CD4-positive, CD25-positive, alpha-beta regulatory T cell (primary cell): Measurements from ENCODE around the gene CRTAC1. TPM values are rescaled to one million over a fixed set of nuclear protein-coding genes. Genes with fewer than 3 reads are reported as not detected.

ENCODE experiments used
- ATAC-seq, 2 donors: fragments of 150-1000 bp; cut with Tn5 transposase; one replicate each; pipeline ENCODE4 v1.10.0; 2021; ENCODE audit warnings: low read depth in 2 of 2, moderate number of reproducible peaks in 2 of 2, moderate library complexity in 1 of 2
- DNase-seq, 3 donors: peaks; one replicate each; pipeline versions ENCODE4 v3.0.0 to v3.0.0-alpha.2; 2012 to 2022; ENCODE audit warnings: mixed read lengths in 1 of 3
- H3K27ac ChIP-seq: one replicate; pipeline ENCODE4 v1.7.0; 2013; ENCODE audit warnings: mild to moderate bottlenecking, low read length; ENCODE audit not compliant: insufficient read depth, poor library complexity, severe bottlenecking
- H3K27me3 ChIP-seq: one replicate; pipeline ENCODE4 v1.7.0; 2013; ENCODE audit warnings: low read length; ENCODE audit not compliant: control insufficient read depth, insufficient read depth
- H3K36me3 ChIP-seq: one replicate; pipeline ENCODE4 v1.7.0; 2013; ENCODE audit warnings: mild to moderate bottlenecking, low read length, moderate library complexity; ENCODE audit not compliant: control insufficient read depth, insufficient read depth
- H3K4me1 ChIP-seq: 2 replicates; pipeline ENCODE4 v1.7.0; 2013; ENCODE audit warnings: mild to moderate bottlenecking, low read length; ENCODE audit not compliant: insufficient read depth, control insufficient read depth, poor library complexity, severe bottlenecking
- H3K4me3 ChIP-seq: one replicate; pipeline ENCODE4 v1.7.0; 2013; ENCODE audit warnings: low read depth, mild to moderate bottlenecking, low read length, moderate library complexity
- H3K9me3 ChIP-seq, 2 experiments: 1 replicate in 1 of 2; 2 replicates in 1 of 2; pipeline ENCODE4 v1.7.0; 2013; ENCODE audit warnings: low read length in 2 of 2, mild to moderate bottlenecking in 1 of 2, moderate library complexity in 1 of 2; ENCODE audit not compliant: control insufficient read depth in 2 of 2
- H3K27ac Mint-ChIP-seq, 3 donors: one replicate each; pipeline ENCODE4 v1.8.0; 2020 to 2022; ENCODE audit warnings: mild to moderate bottlenecking in 3 of 3, mixed read lengths in 3 of 3, moderate library complexity in 2 of 3
- H3K27me3 Mint-ChIP-seq: one replicate; pipeline ENCODE4 v1.8.0; 2022; ENCODE audit warnings: mild to moderate bottlenecking, mixed read lengths
- H3K36me3 Mint-ChIP-seq: one replicate; pipeline ENCODE4 v1.8.0; 2020; ENCODE audit warnings: mixed read lengths
- H3K4me1 Mint-ChIP-seq, 4 donors: one replicate each; pipeline ENCODE4 v1.8.0; 2020 to 2022; ENCODE audit warnings: mixed read lengths in 4 of 4, mild to moderate bottlenecking in 1 of 4
- H3K4me3 Mint-ChIP-seq, 4 donors: one replicate each; pipeline ENCODE4 v1.8.0; 2020 to 2022; ENCODE audit warnings: mild to moderate bottlenecking in 4 of 4, mixed read lengths in 4 of 4, moderate library complexity in 3 of 4
- H3K9me3 Mint-ChIP-seq, 7 donors: one replicate each; pipeline ENCODE4 v1.8.0; 2020 to 2022; ENCODE audit warnings: mixed read lengths in 7 of 7, mild to moderate bottlenecking in 3 of 7, moderate library complexity in 2 of 7
- polyA plus RNA-seq, 4 donors: library from polyadenylated mRNA; unstranded; fragments of 300-500 nt; fragmentation: Illumina TruSeq; gene quantifications; one replicate each; pipeline ENCODE4 v1.2.3, GENCODE V29; 2021
- total RNA-seq: library from RNA; stranded (reverse); gene quantifications from one replicate; pipeline ENCODE4 v1.2.3, GENCODE V29; 2022

The CRTAC1 gene
- total and polyA plus RNA-seq, 5 donors from 2014 or later = not detected

GRCh38 chr10:97870990-97871389 is 159.4 kb downstream of the CRTAC1 start:
- DNase-seq (no peak), ATAC-seq (no peak)
- Histone ChIP-seq H3K4me1 (peaks cover 10% of the 10 kb centered on the region), H3K36me3 (no peaks in the 10 kb centered on the region), H3K9me3 (no peaks in the 10 kb centered on the region), H3K27ac (no peak overlapping the region), H3K4me3 (no peak overlapping the region), H3K27me3 (peaks cover 2% of the 10 kb centered on the region)
- Mint-ChIP-seq H3K27me3 (peaks cover 20% of the 10 kb centered on the region), H3K27ac (no peak overlapping the region), H3K36me3 (no peaks in the 10 kb centered on the region), H3K4me1 (peaks cover 0 to 12% (median 8%) of the 10 kb centered on the region in 4 donors), H3K4me3 (no peak overlapping the region), H3K9me3 (peaks cover 0 to 1% (median 0%) of the 10 kb centered on the region in 7 donors)

- H3K36me3 ChIP-seq = peaks cover 4% of the 10 kb centered on the region
- Mint-ChIP-seq H3K27me3 (peaks cover 13% of the 10 kb centered on the region), H3K36me3 (peaks cover 9% of the 10 kb centered on the region), H3K4me1 (peaks cover 0 to 12% (median 8%) of the 10 kb centered on the region in 4 donors), H3K4me3 (peak overlapping the region in 2 of 4 donors; percentile 6 to 43), H3K27ac (peak overlapping the region; percentile 77 to 87 (median 83)), H3K9me3 (peaks cover 0 to 1% (median 0%) of the 10 kb centered on the region in 7 donors)
- peak; percentile 54 to 91 (median 79) for DNase-seq
- peak; percentile 97 to 99 for ATAC-seq
- no peak overlapping the region for H3K27ac ChIP-seq
- H3K4me1 ChIP-seq = peaks cover 10% of the 10 kb centered on the region
- peaks cover 2% of the 10 kb centered on the region for H3K27me3 ChIP-seq
- no peak overlapping the region for H3K4me3 ChIP-seq
- H3K9me3 ChIP-seq = no peaks in the 10 kb centered on the region
These were observed 161.1 kb downstream of the CRTAC1 start for GRCh38 chr10:97869091-97870042.

GRCh38 chr10:97868134-97868685 is 162.2 kb downstream of the CRTAC1 start:
- Mint-ChIP-seq H3K36me3 (peaks cover 10% of the 10 kb centered on the region), H3K9me3 (peaks cover 0 to 1% (median 0%) of the 10 kb centered on the region in 7 donors), H3K4me1 (peaks cover 0 to 16% (median 8%) of the 10 kb centered on the region in 4 donors), H3K27me3 (peaks cover 8% of the 10 kb centered on the region), H3K27ac (peak overlapping the region; percentile 2 to 72 (median 38)), H3K4me3 (no peak overlapping the region)
- peaks cover 4% of the 10 kb centered on the region for H3K36me3 ChIP-seq
- ATAC-seq = no peak
- H3K27ac ChIP-seq = no peak overlapping the region
- no peak for DNase-seq
- peaks cover 10% of the 10 kb centered on the region for H3K4me1 ChIP-seq
- no peak overlapping the region for H3K4me3 ChIP-seq
- peaks cover 2% of the 10 kb centered on the region for H3K27me3 ChIP-seq
- H3K9me3 ChIP-seq = no peaks in the 10 kb centered on the region

GRCh38 chr10:97867220-97867800 is 163.1 kb downstream of the CRTAC1 start:
- Mint-ChIP-seq H3K9me3 (no peaks in the 10 kb centered on the region), H3K4me1 (peaks cover 0 to 16% (median 8%) of the 10 kb centered on the region in 4 donors), H3K4me3 (no peak overlapping the region), H3K36me3 (peaks cover 19% of the 10 kb centered on the region), H3K27me3 (no peaks in the 10 kb centered on the region), H3K27ac (peak overlapping the region in 2 of 3 donors; percentile 38 to 72)
- no peak overlapping the region for H3K4me3 ChIP-seq
- peaks cover 10% of the 10 kb centered on the region for H3K4me1 ChIP-seq
- no peak overlapping the region for H3K27ac ChIP-seq
- H3K27me3 ChIP-seq = no peaks in the 10 kb centered on the region
- no peaks in the 10 kb centered on the region for H3K9me3 ChIP-seq
- DNase-seq (no peak), ATAC-seq (no peak)
- peaks cover 4% of the 10 kb centered on the region for H3K36me3 ChIP-seq

GRCh38 chr10:97866524-97867219 is 163.7 kb downstream of the CRTAC1 start:
- Mint-ChIP-seq H3K36me3 (peaks cover 19% of the 10 kb centered on the region), H3K4me1 (peaks cover 0 to 16% (median 8%) of the 10 kb centered on the region in 4 donors), H3K27me3 (no peaks in the 10 kb centered on the region), H3K9me3 (no peaks in the 10 kb centered on the region), H3K27ac (no peak overlapping the region), H3K4me3 (no peak overlapping the region)
- DNase-seq = no peak
- Histone ChIP-seq H3K36me3 (peaks cover 9% of the 10 kb centered on the region), H3K27me3 (no peaks in the 10 kb centered on the region), H3K9me3 (no peaks in the 10 kb centered on the region), H3K4me1 (peaks cover 10% of the 10 kb centered on the region), H3K27ac (no peak overlapping the region), H3K4me3 (no peak overlapping the region)
- ATAC-seq = no peak

GRCh38 chr10:97865488-97865887 is 164.9 kb downstream of the CRTAC1 start:
- H3K4me1 Mint-ChIP-seq = peaks cover 3 to 19% (median 8%) of the 10 kb centered on the region in 4 donors
- H3K27ac ChIP-seq = no peak overlapping the region
- H3K4me1 ChIP-seq = peaks cover 10% of the 10 kb centered on the region
- no peak overlapping the region for H3K27ac Mint-ChIP-seq
- DNase-seq (no peak), ATAC-seq (no peak)
- H3K36me3 Mint-ChIP-seq = peaks cover 24% of the 10 kb centered on the region
- no peaks in the 10 kb centered on the region for H3K9me3 ChIP-seq
- no peak overlapping the region for H3K4me3 Mint-ChIP-seq
- no peaks in the 10 kb centered on the region for H3K27me3 Mint-ChIP-seq
- H3K9me3 Mint-ChIP-seq = no peaks in the 10 kb centered on the region
- H3K36me3 ChIP-seq = peaks cover 17% of the 10 kb centered on the region
- no peak overlapping the region for H3K4me3 ChIP-seq
- H3K27me3 ChIP-seq = no peaks in the 10 kb centered on the region

- Mint-ChIP-seq H3K36me3 (peaks cover 24% of the 10 kb centered on the region), H3K9me3 (no peaks in the 10 kb centered on the region), H3K4me3 (no peak overlapping the region), H3K27me3 (no peaks in the 10 kb centered on the region), H3K27ac (peak overlapping the region in 1 of 3 donors; percentile 46), H3K4me1 (peaks cover 0 to 10% (median 2%) of the 10 kb centered on the region in 4 donors)
- no peak overlapping the region for H3K27ac ChIP-seq
- H3K9me3 ChIP-seq = no peaks in the 10 kb centered on the region
- H3K27me3 ChIP-seq = no peaks in the 10 kb centered on the region
- DNase-seq (no peak), ATAC-seq (no peak)
- H3K4me3 ChIP-seq = no peak overlapping the region
- H3K36me3 ChIP-seq = peaks cover 17% of the 10 kb centered on the region
- H3K4me1 ChIP-seq = no peaks in the 10 kb centered on the region
These were observed 166.6 kb downstream of the CRTAC1 start for GRCh38 chr10:97863808-97864207.
